OCI-LY7 (cell line): ENCODE data around the gene SLC35D3.
"Not testable (repeated sequence)": the region's sequence is repeated elsewhere in the genome, so short reads cannot be mapped to it uniquely, and the experiment has no call there.

Experiments
- EZH2phosphoT487 ChIP-seq: fragments of 200-600 bp; sonication (generic); IDR thresholded peaks from 2 replicates; pipeline ENCODE4 v1.6.1; 2018; ENCODE audit warnings: low read depth, borderline replicate concordance, mild to moderate bottlenecking, mixed run types, antibody characterized with exemption, low read length, moderate library complexity, mixed read lengths
- TF ChIP-seq, protein P1 (sequence below): fragments of 200-600 bp; sonication (generic); conservative IDR thresholded peaks from 2 replicates; pipeline ENCODE4 v1.5.1; 2014; ENCODE audit warnings: mild to moderate bottlenecking, antibody characterized with exemption, low read length, moderate library complexity, mixed read lengths

DNA sequence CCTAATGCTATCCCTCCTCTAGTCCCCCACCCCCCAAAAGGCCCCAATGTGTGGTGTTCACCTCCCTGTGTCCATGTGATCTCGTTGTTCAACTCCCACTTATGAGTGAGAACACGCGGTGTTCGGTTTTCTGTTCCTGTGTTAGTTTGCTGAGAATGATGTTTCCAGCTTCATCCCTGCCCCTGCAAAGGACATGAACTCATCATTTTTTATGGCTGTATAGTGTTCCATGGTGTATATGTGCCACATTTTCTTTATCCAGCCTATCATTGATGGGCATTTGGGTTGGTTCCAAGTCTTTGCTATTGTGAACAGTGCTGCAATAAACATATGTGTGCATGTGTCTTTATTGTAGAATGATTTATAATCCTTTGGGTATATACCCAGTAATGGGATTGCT is 45.6 kb upstream of the SLC35D3 start:
- TF ChIP-seq, protein P1, sequence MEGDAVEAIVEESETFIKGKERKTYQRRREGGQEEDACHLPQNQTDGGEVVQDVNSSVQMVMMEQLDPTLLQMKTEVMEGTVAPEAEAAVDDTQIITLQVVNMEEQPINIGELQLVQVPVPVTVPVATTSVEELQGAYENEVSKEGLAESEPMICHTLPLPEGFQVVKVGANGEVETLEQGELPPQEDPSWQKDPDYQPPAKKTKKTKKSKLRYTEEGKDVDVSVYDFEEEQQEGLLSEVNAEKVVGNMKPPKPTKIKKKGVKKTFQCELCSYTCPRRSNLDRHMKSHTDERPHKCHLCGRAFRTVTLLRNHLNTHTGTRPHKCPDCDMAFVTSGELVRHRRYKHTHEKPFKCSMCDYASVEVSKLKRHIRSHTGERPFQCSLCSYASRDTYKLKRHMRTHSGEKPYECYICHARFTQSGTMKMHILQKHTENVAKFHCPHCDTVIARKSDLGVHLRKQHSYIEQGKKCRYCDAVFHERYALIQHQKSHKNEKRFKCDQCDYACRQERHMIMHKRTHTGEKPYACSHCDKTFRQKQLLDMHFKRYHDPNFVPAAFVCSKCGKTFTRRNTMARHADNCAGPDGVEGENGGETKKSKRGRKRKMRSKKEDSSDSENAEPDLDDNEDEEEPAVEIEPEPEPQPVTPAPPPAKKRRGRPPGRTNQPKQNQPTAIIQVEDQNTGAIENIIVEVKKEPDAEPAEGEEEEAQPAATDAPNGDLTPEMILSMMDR = not testable (repeated sequence)
- TF ChIP-seq EZH2phosphoT487 = not testable (repeated sequence)
